ENCODE results near the gene SNX33.
"Not testable (repeated sequence)": the region's sequence is repeated elsewhere in the genome, so short reads cannot be mapped to it uniquely, and the experiment has no call there.

The SNX33 gene

GRCh38 chr15:75695634-75696310 is 48.1 kb downstream of the SNX33 start:
- DNase-seq = no peak
- intact Hi-C loops (cut with DNase I) = no loop called here

DNA sequence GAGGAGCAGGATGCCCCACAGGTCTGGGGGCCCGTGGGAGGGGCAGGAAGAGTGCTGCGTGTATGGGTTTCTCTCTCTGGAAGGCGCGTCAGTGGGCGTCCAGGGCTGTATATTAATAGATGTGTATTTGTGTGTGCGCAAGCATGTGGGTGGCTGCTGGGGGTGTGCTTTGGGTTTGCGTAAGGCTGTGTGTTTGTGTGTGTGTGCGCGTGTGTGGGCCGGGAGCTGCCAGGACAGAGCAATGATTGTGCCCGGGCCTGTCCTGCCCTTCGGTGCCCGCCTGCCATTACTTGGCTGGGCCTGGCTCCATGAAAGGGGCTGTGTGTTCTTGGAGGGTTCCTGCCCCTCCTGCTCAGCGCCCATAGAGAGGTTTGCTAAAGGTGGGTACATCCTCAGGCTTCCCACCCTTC is 48.6 kb downstream of the SNX33 start:
- intact Hi-C loops (cut with DNase I) = no loop called here
- DNase-seq = peak in 8 of 10 donors; percentile 27 to 93 (median 54)

DNA sequence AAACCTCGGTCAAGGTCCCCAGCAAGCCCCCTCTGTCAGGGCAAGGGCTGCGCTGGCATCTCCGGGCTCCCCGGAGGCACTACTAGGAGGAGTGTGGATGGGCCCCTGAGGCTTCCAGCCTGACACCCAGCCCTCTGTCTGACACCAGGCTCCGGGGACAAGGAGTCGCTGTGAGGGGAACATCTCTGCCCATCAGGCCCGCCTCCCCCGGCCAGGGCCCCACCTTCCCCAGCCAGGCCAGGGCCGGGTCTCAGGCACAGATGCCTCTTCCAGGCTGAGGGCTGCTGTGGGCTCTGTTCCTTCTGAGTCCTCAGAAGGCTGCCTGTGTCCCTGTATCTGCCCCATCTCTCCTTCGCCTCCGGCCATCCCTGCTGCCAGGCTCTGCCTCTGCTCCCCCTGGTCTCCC is 49.1 kb downstream of the SNX33 start:
- no peak for DNase-seq

DNA sequence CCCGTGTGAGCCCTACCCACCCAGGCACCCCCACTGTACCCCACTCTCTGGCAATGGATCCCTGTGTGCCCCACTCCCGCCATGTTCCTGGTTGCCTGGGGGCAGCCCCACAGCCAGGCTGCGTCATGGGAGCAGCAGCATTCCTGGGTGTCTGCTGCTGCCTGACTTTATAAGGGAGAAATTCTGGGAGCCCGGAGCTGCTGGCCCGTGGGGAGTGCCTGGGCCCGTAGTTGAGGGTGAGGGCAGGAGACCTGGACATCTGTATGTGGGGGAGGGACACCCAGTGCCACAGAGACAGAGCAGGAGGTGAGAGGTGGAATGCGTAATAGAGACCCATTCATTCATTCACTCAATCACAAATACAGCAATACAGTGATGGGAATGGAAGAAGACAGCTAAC is 49.8 kb downstream of the SNX33 start:
- no peak for DNase-seq
- intact Hi-C loops (cut with DNase I) = no loop called here

More for the DNA sequence above, 49.1 kb downstream of the SNX33 start:
- intact Hi-C loops (cut with DNase I) = no loop called here

- intact Hi-C loops (cut with DNase I); DNase-seq: not testable (repeated sequence)
Measured at GRCh38 chr15:75697974-75698747, 50.4 kb downstream of the SNX33 start.

GRCh38 chr15:75699517-75699916 is 51.8 kb downstream of the SNX33 start:
- intact Hi-C loops (cut with DNase I); DNase-seq: not testable (repeated sequence)

DNA sequence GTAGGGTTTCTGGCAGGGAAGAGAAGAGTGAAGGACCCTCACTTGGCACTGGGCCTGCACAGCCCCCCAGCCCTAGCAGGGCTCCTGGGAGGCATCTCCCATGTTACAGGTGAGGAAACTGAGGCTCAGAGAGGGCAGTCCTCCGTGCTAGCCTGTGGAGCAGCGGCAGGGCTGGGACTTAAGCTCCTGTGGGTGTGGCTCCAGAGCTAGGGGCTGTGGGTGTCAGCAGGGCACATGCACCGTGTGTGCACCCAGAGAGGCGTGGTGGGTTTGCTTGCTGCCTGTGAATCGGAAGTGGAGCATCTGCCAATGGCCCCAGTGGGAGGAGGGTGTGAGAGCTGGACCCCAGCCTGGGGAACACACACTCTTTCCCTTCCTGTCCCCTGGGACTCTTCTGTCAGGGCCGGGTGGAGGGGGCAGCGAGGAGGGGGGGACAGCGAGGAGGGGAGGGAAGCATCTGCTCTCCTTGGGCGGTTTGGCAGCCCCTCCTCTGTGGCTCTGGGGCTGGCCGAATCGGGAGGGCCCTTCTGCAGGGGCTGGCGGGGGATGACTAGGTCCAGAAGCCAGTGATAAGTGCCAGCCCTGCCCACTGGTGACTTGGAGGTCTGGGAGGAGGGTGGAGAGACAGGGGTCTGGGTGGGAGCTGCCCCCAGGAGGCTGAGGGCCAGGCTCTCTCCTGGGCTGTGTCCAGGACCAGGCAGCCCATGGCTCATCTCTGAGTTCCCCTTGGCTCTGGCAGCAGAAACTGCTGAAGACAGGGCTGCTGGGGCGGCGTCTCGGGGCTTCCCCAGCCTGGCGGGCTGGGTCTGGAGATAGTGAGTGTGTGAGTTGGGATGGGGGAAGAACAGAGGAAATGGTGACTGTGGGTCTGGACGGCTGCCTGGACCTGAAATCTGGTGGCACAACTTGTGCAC is 52.5 kb downstream of the SNX33 start:
- DNase-seq = peak in 2 of 10 donors; percentile 59 to 85

GRCh38 chr15:75701071-75702003 is 53.6 kb downstream of the SNX33 start:
- DNase-seq; intact Hi-C loops (cut with DNase I): not testable (repeated sequence)

More for the DNA sequence above, 52.5 kb downstream of the SNX33 start:
- intact Hi-C loops (cut with DNase I) = not testable (repeated sequence)

DNA sequence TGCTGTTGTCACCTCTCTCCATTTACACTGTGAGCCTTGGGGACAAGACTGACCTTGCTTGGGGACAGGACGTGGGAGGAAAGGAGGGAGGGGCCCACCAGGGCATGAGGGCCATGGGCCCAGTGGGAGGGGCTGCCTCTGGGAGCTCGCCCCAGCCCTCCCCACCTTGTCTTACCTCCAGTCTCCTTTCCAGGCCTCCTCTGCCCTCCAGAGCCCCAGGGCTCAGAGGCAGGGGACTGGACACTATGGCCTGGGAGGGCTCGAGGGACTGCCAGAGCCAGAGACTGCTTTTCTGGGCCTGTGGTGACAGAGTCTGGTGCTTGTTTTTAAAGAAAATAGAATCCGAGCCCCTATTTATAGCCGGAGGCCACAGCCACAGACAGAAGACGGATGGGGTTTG is 54.7 kb downstream of the SNX33 start:
- intact Hi-C loops (cut with DNase I) = no loop called here
- no peak for DNase-seq

- intact Hi-C loops (cut with DNase I); DNase-seq: not testable (repeated sequence)
Measured at GRCh38 chr15:75703440-75704262, 55.9 kb downstream of the SNX33 start.

- no peak for DNase-seq
Measured at GRCh38 chr15:75704263-75704615, 56.5 kb downstream of the SNX33 start.

GRCh38 chr15:75704618-75705017 is 56.9 kb downstream of the SNX33 start:
- DNase-seq = no peak
- intact Hi-C loops (cut with DNase I) = no loop called here

More at GRCh38 chr15:75704263-75704615, 56.5 kb downstream of the SNX33 start:
- intact Hi-C loops (cut with DNase I) = no loop called here

DNA sequence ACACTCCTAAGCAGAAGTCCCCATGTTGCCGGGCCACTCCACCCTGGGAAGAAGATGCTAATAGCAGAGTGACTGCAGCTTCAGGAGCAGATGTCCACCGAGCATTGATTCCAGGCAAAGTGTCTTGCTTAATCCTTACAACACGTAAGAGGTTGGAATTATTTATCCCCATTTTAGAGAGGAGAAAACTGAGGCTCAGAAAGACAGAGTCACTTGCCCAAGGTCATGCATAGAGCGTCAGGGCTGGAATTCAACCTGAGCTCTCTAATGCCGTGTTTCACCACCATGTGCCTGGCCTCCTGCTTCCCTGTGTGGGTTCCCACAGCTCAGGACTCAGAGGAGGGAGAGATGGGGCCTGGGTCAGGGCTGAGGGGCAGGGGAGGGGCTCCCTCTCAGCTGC is 57.7 kb downstream of the SNX33 start:
- intact Hi-C loops (cut with DNase I); DNase-seq: not testable (repeated sequence)

GRCh38 chr15:75705854-75706681 is 58.4 kb downstream of the SNX33 start:
- intact Hi-C loops (cut with DNase I) = no loop called here
- DNase-seq = no peak

DNA sequence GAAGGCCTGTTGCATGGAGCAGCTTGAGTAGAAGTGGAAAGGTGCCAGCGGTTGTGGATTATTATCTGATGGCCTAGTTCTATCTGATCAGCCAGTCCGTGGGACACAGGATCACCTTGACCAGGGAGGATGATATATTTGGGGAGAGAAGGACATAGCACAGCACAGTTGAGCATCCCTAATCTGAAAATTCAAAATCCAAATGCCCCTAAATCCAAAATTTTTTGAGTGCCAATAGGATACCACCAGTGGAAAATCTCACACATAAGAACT is 58.9 kb downstream of the SNX33 start:
- intact Hi-C loops (cut with DNase I) = no loop called here

GRCh38 chr15:75709458-75709857 is 61.7 kb downstream of the SNX33 start:
- intact Hi-C loops (cut with DNase I) = not testable (repeated sequence)
- DNase-seq = peak in 2 of 10 donors; percentile 32 to 86

More for the DNA sequence above, 58.9 kb downstream of the SNX33 start:
- DNase-seq = no peak

- intact Hi-C loops (cut with DNase I); DNase-seq: not testable (repeated sequence)
Measured at GRCh38 chr15:75710874-75711273, 63.2 kb downstream of the SNX33 start.

DNA sequence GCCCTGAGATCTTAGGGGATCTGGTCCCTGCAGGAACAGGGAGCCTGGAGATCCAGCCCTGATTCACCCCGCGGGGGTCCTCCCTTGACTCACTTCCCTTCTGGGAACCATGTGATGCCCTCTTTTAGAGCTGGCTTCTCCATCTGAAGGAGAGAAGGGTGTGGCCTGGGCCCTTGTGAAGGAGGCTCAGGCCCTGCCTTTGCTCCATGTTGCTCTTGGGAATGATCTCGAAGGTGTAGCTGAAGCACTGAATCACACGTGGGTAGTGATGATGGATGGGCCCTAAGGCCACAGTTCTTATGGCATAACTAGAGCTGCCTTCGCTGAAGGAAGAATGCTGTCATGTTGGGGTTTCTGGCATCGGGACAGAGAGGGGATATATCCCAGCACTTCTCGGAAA is 63.8 kb downstream of the SNX33 start:
- intact Hi-C loops (cut with DNase I); DNase-seq: not testable (repeated sequence)
